ENCODE results near the gene CCDC40.

The CCDC40 gene

GRCh38 chr17:80017226-80018010 is 19.0 kb upstream of the CCDC40 start:
- H3K27ac ChIP-seq, result peak overlapping the region; percentile 5; the same call in 1 of the 2 replicates
- DNase-seq (ENCODE audit: low spot score), result no peak
- ChIA-PET POLR2A (ENCODE audit: low non-redundant PET) (interaction anchor here (0.6 kb wide), 1 partner anchor 15 kb away, joined by 3 read pairs; no protein-coding TSS in a partner anchor), CTCF (interaction anchor here (0.6 to 1.5 kb wide), 3 partner anchors 9 to 128 kb away, joined by 3 to 6 read pairs (median 4); no protein-coding TSS in a partner anchor)
- no peak for TF ChIP-seq CTCF (conservative IDR thresholded peaks at IDR 0.05; ENCODE audit: low read depth)

GRCh38 chr17:80018917-80019651 is 17.4 kb upstream of the CCDC40 start:
- ChIA-PET POLR2A (ENCODE audit: low non-redundant PET) (no interaction called here), CTCF (interaction anchor here (0.6 to 0.7 kb wide), 2 partner anchors 11 to 141 kb away, joined by 4 to 5 read pairs; no protein-coding TSS in a partner anchor)
- no peak for DNase-seq (ENCODE audit: low spot score)
- H3K27ac ChIP-seq, result peak overlapping the region; percentile 7; the same call in 1 of the 2 replicates
- no peak for TF ChIP-seq CTCF (conservative IDR thresholded peaks at IDR 0.05; ENCODE audit: low read depth)

GRCh38 chr17:80021600-80021999 is 14.8 kb upstream of the CCDC40 start:
- POLR2A ChIA-PET (ENCODE audit: low non-redundant PET), result no interaction called here

GRCh38 chr17:80023481-80024205 is 12.8 kb upstream of the CCDC40 start:
- DNase-seq (ENCODE audit: low spot score), result no peak

More at GRCh38 chr17:80021600-80021999, 14.8 kb upstream of the CCDC40 start:
- no peak for TF ChIP-seq CTCF (conservative IDR thresholded peaks at IDR 0.05; ENCODE audit: low read depth)
- H3K27ac ChIP-seq, result no peak overlapping the region
- CTCF ChIA-PET, result no interaction called here
- DNase-seq (ENCODE audit: low spot score), result no peak

GRCh38 chr17:80024206-80024972 is 12.1 kb upstream of the CCDC40 start:
- DNase-seq (ENCODE audit: low spot score), result no peak
- no peak for TF ChIP-seq CTCF (conservative IDR thresholded peaks at IDR 0.05; ENCODE audit: low read depth)
- POLR2A ChIA-PET (ENCODE audit: low non-redundant PET), result no interaction called here
- no peak overlapping the region for H3K27ac ChIP-seq
- CTCF ChIA-PET, result no interaction called here

More at GRCh38 chr17:80023481-80024205, 12.8 kb upstream of the CCDC40 start:
- CTCF ChIA-PET, result interaction anchor here (0.6 kb wide), 1 partner anchor 72 kb away, joined by 3 read pairs; no protein-coding TSS in a partner anchor
- TF ChIP-seq CTCF (conservative IDR thresholded peaks at IDR 0.05; ENCODE audit: low read depth), result no peak
- POLR2A ChIA-PET (ENCODE audit: low non-redundant PET), result no interaction called here
- no peak overlapping the region for H3K27ac ChIP-seq

All from RWPE1 (cell line).